ENCODE results near the gene CASP8. TPM values are rescaled to one million over a fixed set of nuclear protein-coding genes. Genes with fewer than 3 reads are reported as not detected.
"Not testable (repeated sequence)": the region's sequence is repeated elsewhere in the genome, so short reads cannot be mapped to it uniquely, and the experiment has no call there.

Gene CASP8
- total RNA-seq, 1 donor from 2014 or later: 14.2 TPM

- no peaks in the 10 kb centered on the region for H3K27me3 ChIP-seq (ENCODE audit: control insufficient read depth, insufficient read depth, low read length)
- TF ChIP-seq, protein P1, sequence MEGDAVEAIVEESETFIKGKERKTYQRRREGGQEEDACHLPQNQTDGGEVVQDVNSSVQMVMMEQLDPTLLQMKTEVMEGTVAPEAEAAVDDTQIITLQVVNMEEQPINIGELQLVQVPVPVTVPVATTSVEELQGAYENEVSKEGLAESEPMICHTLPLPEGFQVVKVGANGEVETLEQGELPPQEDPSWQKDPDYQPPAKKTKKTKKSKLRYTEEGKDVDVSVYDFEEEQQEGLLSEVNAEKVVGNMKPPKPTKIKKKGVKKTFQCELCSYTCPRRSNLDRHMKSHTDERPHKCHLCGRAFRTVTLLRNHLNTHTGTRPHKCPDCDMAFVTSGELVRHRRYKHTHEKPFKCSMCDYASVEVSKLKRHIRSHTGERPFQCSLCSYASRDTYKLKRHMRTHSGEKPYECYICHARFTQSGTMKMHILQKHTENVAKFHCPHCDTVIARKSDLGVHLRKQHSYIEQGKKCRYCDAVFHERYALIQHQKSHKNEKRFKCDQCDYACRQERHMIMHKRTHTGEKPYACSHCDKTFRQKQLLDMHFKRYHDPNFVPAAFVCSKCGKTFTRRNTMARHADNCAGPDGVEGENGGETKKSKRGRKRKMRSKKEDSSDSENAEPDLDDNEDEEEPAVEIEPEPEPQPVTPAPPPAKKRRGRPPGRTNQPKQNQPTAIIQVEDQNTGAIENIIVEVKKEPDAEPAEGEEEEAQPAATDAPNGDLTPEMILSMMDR (IDR thresholded peaks at IDR 0.05; ENCODE audit: insufficient read depth, low read length, poor library complexity, severe bottlenecking): no peak
- no peaks in the 10 kb centered on the region for H3K36me3 ChIP-seq (ENCODE audit: control insufficient read depth, insufficient read depth, low read length)
- H3K4me3 ChIP-seq (ENCODE audit: low read depth, low read length): no peak overlapping the region
- DNase-seq (ENCODE audit: low read depth): no peak
These were observed 15.7 kb downstream of the CASP8 start for GRCh38 chr2:201275990-201276389.

- H3K36me3 ChIP-seq (ENCODE audit: control insufficient read depth, insufficient read depth, low read length): no peaks in the 10 kb centered on the region
- TF ChIP-seq, protein P1 (IDR thresholded peaks at IDR 0.05; ENCODE audit: insufficient read depth, low read length, poor library complexity, severe bottlenecking): no peak
These were observed 16.2 kb downstream of the CASP8 start for GRCh38 chr2:201276511-201276910.

DNA sequence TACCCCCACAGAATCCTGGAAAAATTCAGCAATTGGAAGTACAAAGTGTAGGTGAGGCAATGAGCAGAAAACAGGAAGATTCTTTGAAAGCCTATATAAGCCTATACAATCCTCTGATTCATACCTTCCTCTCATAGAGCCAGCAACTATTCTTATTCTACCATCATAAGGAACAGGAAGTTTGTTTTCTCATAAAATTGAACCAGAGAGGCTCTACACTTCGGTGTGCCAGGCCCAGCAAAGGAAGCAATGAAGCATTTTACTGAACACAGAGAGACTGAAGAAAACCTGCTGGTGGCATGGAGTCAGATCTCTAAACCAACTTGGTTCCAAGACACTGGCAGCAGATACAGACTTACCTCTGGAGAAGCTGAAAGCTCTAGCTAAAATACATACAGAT is 18.7 kb downstream of the CASP8 start:
- TF ChIP-seq, protein P1 (IDR thresholded peaks at IDR 0.05; ENCODE audit: insufficient read depth, low read length, poor library complexity, severe bottlenecking): no peak
- no peaks in the 10 kb centered on the region for H3K27me3 ChIP-seq (ENCODE audit: control insufficient read depth, insufficient read depth, low read length)
- H3K36me3 ChIP-seq (ENCODE audit: control insufficient read depth, insufficient read depth, low read length): no peaks in the 10 kb centered on the region
- no peak overlapping the region for H3K4me3 ChIP-seq (ENCODE audit: low read depth, low read length)
- DNase-seq (ENCODE audit: low read depth): no peak

More at GRCh38 chr2:201276511-201276910, 16.2 kb downstream of the CASP8 start:
- DNase-seq (ENCODE audit: low read depth): no peak
- H3K27me3 ChIP-seq (ENCODE audit: control insufficient read depth, insufficient read depth, low read length): no peaks in the 10 kb centered on the region
- H3K4me3 ChIP-seq (ENCODE audit: low read depth, low read length): no peak overlapping the region

DNA sequence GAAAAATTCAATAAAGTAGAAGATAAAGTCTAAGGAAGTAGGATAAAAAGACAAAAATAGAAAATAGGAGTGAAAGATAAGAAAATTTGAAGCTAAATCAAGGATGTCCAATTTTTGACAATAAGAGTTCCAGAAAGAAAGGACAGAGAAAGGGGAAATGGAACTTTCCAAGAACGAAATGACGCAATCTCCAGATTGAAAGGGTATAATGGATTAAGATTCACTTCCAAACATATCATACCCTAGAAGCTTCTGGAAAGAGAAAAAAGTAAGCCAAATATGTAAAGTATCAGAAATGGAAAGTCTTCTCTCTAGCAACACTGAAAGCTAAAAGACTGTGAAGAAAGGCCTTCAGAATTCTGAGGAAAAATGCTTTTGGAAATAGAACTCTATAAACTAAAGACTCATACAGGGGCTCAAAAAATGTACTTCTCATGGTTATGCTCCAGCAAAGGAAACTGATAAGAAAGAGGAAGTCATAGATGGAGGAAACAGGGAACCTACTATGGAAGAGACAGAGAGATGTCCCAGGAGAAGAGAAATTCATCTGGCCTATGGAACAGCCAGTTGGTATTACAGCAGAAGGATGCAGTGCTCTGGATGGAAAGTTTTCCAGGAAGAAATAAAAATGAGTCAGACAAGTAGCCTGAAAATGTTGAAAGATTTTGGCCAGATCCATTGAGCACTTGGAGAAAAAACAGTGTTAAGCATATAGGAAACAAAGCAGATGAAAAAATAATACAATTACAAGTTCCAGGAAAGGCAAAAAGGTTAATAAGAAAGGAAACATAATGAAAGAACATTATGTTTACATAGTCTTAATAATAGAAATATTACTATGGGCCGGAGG is 20.1 kb downstream of the CASP8 start:
- Histone ChIP-seq H3K27me3 (ENCODE audit: control insufficient read depth, insufficient read depth, low read length) (no peaks in the 10 kb centered on the region), H3K36me3 (ENCODE audit: control insufficient read depth, insufficient read depth, low read length) (no peaks in the 10 kb centered on the region), H3K4me3 (ENCODE audit: low read depth, low read length) (no peak overlapping the region)
- DNase-seq (ENCODE audit: low read depth): no peak
- TF ChIP-seq, protein P1 (IDR thresholded peaks at IDR 0.05; ENCODE audit: insufficient read depth, low read length, poor library complexity, severe bottlenecking): no peak

GRCh38 chr2:201285499-201285898 is 25.2 kb downstream of the CASP8 start:
- Histone ChIP-seq H3K27me3 (ENCODE audit: control insufficient read depth, insufficient read depth, low read length) (no peaks in the 10 kb centered on the region), H3K4me3 (ENCODE audit: low read depth, low read length) (no peak overlapping the region), H3K36me3 (ENCODE audit: control insufficient read depth, insufficient read depth, low read length) (no peaks in the 10 kb centered on the region)
- TF ChIP-seq, protein P1 (IDR thresholded peaks at IDR 0.05; ENCODE audit: insufficient read depth, low read length, poor library complexity, severe bottlenecking): no peak
- no peak for DNase-seq (ENCODE audit: low read depth)

DNA sequence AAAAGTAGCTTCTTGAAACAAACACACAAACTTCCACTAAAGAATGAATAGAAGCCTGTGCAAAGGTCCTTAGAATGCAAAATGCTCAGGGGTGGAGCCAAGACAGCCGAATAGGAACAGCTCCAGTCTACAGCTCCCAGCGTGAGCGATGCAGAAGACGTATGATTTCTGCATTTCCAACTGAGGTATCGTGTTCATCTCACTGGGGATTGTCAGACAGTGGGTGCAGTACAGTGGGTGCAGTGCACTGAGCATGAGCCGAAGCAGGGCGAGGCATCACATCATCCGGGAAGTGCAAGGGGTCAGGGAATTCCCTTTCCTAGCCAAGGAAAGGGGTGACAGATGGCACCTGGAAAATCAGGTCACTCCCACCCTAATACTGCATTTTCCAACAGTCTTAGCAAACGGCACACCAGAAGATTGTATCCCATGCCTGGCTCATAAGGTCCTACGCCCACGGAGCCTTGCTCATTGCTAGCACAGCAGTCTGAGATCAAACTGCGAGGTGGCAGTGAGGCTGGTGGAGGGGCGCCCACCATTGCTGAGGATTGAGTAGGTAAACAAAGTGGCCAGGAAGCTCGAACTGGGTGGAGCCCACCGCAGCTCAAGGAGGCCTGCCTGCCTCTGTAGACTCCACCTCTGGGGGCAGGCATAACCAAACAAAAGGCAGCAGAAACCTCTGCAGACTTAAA is 30.3 kb downstream of the CASP8 start:
- H3K4me3 ChIP-seq (ENCODE audit: low read depth, low read length); DNase-seq (ENCODE audit: low read depth); H3K27me3 ChIP-seq (ENCODE audit: control insufficient read depth, insufficient read depth, low read length); H3K36me3 ChIP-seq (ENCODE audit: control insufficient read depth, insufficient read depth, low read length): not testable (repeated sequence)

Data from kidney epithelial cell (primary cell).